Rectal smooth muscle tissue (tissue), 1 donor: ENCODE data around the gene NCOA4.
"Not testable (repeated sequence)": the region's sequence is repeated elsewhere in the genome, so short reads cannot be mapped to it uniquely, and the experiment has no call there.

ENCODE experiments used
- H3K27ac ChIP-seq: one replicate; pipeline ENCODE4 v1.7.0; 2013; ENCODE audit warnings: low read depth, low read length, inconsistent platforms
- H3K27me3 ChIP-seq: one replicate; pipeline ENCODE4 v1.7.0; 2013; ENCODE audit warnings: low read length; ENCODE audit not compliant: control insufficient read depth, insufficient read depth
- H3K36me3 ChIP-seq: one replicate; pipeline ENCODE4 v1.7.0; 2013; ENCODE audit warnings: low read length; ENCODE audit not compliant: control insufficient read depth, insufficient read depth
- H3K4me1 ChIP-seq: one replicate; pipeline ENCODE4 v1.7.0; 2013; ENCODE audit warnings: low read length; ENCODE audit not compliant: control insufficient read depth, insufficient read depth
- H3K4me3 ChIP-seq: one replicate; pipeline ENCODE4 v1.7.0; 2013; ENCODE audit warnings: low read length
- H3K9ac ChIP-seq: one replicate; pipeline ENCODE4 v1.7.0; 2013; ENCODE audit warnings: low read length

The NCOA4 gene

GRCh38 chr10:46012746-46013145 lies 17.7 kb downstream of the NCOA4 start:
- peaks cover 54% of the 10 kb centered on the region for H3K36me3 ChIP-seq
- no peak overlapping the region for H3K27ac ChIP-seq

GRCh38 chr10:46006219-46006618 lies 24.2 kb downstream of the NCOA4 start:
- no peaks in the 10 kb centered on the region for H3K4me1 ChIP-seq
- peaks cover 52% of the 10 kb centered on the region for H3K36me3 ChIP-seq
- no peak overlapping the region for H3K9ac ChIP-seq
- no peak overlapping the region for H3K27ac ChIP-seq
- H3K27me3 ChIP-seq, result no peaks in the 10 kb centered on the region
- no peak overlapping the region for H3K4me3 ChIP-seq

More at GRCh38 chr10:46012746-46013145, 17.7 kb downstream of the NCOA4 start:
- H3K4me3 ChIP-seq, result no peak overlapping the region
- no peak overlapping the region for H3K9ac ChIP-seq
- no peaks in the 10 kb centered on the region for H3K4me1 ChIP-seq
- H3K27me3 ChIP-seq, result no peaks in the 10 kb centered on the region

GRCh38 chr10:46005383-46005782 lies 25.0 kb downstream of the NCOA4 start:
- H3K4me1 ChIP-seq, result no peaks in the 10 kb centered on the region
- H3K27me3 ChIP-seq, result no peaks in the 10 kb centered on the region
- no peak overlapping the region for H3K4me3 ChIP-seq
- no peak overlapping the region for H3K27ac ChIP-seq
- no peak overlapping the region for H3K9ac ChIP-seq
- H3K36me3 ChIP-seq, result peaks cover 46% of the 10 kb centered on the region

- Histone ChIP-seq H3K9ac (no peak overlapping the region), H3K4me3 (no peak overlapping the region), H3K27me3 (no peaks in the 10 kb centered on the region), H3K4me1 (no peaks in the 10 kb centered on the region), H3K36me3 (peaks cover 42% of the 10 kb centered on the region), H3K27ac (no peak overlapping the region)
These were observed 25.5 kb downstream of the NCOA4 start for GRCh38 chr10:46004963-46005362.

GRCh38 chr10:46002916-46003693 lies 27.3 kb downstream of the NCOA4 start:
- Histone ChIP-seq H3K9ac (no peak overlapping the region), H3K4me1 (no peaks in the 10 kb centered on the region), H3K36me3 (peaks cover 25% of the 10 kb centered on the region), H3K4me3 (no peak overlapping the region), H3K27ac (no peak overlapping the region), H3K27me3 (no peaks in the 10 kb centered on the region)

GRCh38 chr10:46002189-46002687 lies 28.2 kb downstream of the NCOA4 start:
- not testable (repeated sequence) for H3K9ac ChIP-seq, H3K27ac ChIP-seq, H3K4me3 ChIP-seq, H3K27me3 ChIP-seq, H3K4me1 ChIP-seq
- peaks cover 21% of the 10 kb centered on the region for H3K36me3 ChIP-seq

- H3K4me3 ChIP-seq, result no peak overlapping the region
- H3K27ac ChIP-seq, result no peak overlapping the region
- H3K4me1 ChIP-seq, result no peaks in the 10 kb centered on the region
- no peak overlapping the region for H3K9ac ChIP-seq
- peaks cover 17% of the 10 kb centered on the region for H3K36me3 ChIP-seq
- no peaks in the 10 kb centered on the region for H3K27me3 ChIP-seq
These were observed 29.2 kb downstream of the NCOA4 start for GRCh38 chr10:46001187-46001756.

GRCh38 chr10:46000538-46000937 lies 29.9 kb downstream of the NCOA4 start:
- no peaks in the 10 kb centered on the region for H3K27me3 ChIP-seq
- no peak overlapping the region for H3K27ac ChIP-seq
- H3K4me3 ChIP-seq, result no peak overlapping the region
- H3K4me1 ChIP-seq, result no peaks in the 10 kb centered on the region
- peaks cover 11% of the 10 kb centered on the region for H3K36me3 ChIP-seq
- H3K9ac ChIP-seq, result no peak overlapping the region

GRCh38 chr10:45999955-46000354 lies 30.5 kb downstream of the NCOA4 start:
- not testable (repeated sequence) for H3K36me3 ChIP-seq, H3K27ac ChIP-seq, H3K27me3 ChIP-seq, H3K9ac ChIP-seq, H3K4me1 ChIP-seq, H3K4me3 ChIP-seq

- H3K36me3 ChIP-seq, result peaks cover 7% of the 10 kb centered on the region
- H3K27ac ChIP-seq, result no peak overlapping the region
- H3K4me1 ChIP-seq, result no peaks in the 10 kb centered on the region
- no peaks in the 10 kb centered on the region for H3K27me3 ChIP-seq
- H3K4me3 ChIP-seq, result no peak overlapping the region
- no peak overlapping the region for H3K9ac ChIP-seq
These were observed 32.2 kb downstream of the NCOA4 start for GRCh38 chr10:45997994-45998763.

GRCh38 chr10:45997557-45997956 lies 32.9 kb downstream of the NCOA4 start:
- peaks cover 2% of the 10 kb centered on the region for H3K36me3 ChIP-seq
- H3K27ac ChIP-seq, result no peak overlapping the region
- H3K4me1 ChIP-seq, result no peaks in the 10 kb centered on the region
- no peak overlapping the region for H3K9ac ChIP-seq
- H3K4me3 ChIP-seq, result no peak overlapping the region
- no peaks in the 10 kb centered on the region for H3K27me3 ChIP-seq

GRCh38 chr10:45985590-45985989 lies 44.8 kb downstream of the NCOA4 start:
- not testable (repeated sequence) for H3K4me1 ChIP-seq

More at GRCh38 chr10:45985590-45985989, 44.8 kb downstream of the NCOA4 start:
- H3K27ac ChIP-seq, H3K9ac ChIP-seq, H3K27me3 ChIP-seq, H3K36me3 ChIP-seq, H3K4me3 ChIP-seq: not testable (repeated sequence)
